Activated naive CD8-positive, alpha-beta T cell treated with anti-CD3 and anti-CD28 coated beads for 36 hours (primary cell): ENCODE measurements around the gene SMCHD1. TPM values are rescaled to one million over a fixed set of nuclear protein-coding genes. Genes with fewer than 3 reads are reported as not detected.
"Not testable (repeated sequence)": the region's sequence is repeated elsewhere in the genome, so short reads cannot be mapped to it uniquely, and the experiment has no call there.

Source experiments
- DNase-seq: peaks from one replicate; pipeline ENCODE4 v3.0.0; 2021
- H3K27ac Mint-ChIP-seq: one replicate; pipeline ENCODE4 v1.8.0; 2022; ENCODE audit warnings: mild to moderate bottlenecking, moderate library complexity, mixed read lengths
- H3K27me3 Mint-ChIP-seq: one replicate; pipeline ENCODE4 v1.8.0; 2022; ENCODE audit warnings: mild to moderate bottlenecking, mixed read lengths
- H3K36me3 Mint-ChIP-seq: one replicate; pipeline ENCODE4 v1.8.0; 2021; ENCODE audit warnings: mild to moderate bottlenecking, mixed read lengths
- H3K4me1 Mint-ChIP-seq: one replicate; pipeline ENCODE4 v1.8.0; 2021; ENCODE audit warnings: mixed read lengths
- H3K4me3 Mint-ChIP-seq: one replicate; pipeline ENCODE4 v1.8.0; 2022; ENCODE audit warnings: mild to moderate bottlenecking, moderate library complexity, mixed read lengths
- H3K9me3 Mint-ChIP-seq: one replicate; pipeline ENCODE4 v1.8.0; 2022; ENCODE audit warnings: mixed read lengths
- total RNA-seq, 2 experiments: library from RNA; stranded (reverse); gene quantifications; one replicate each; pipeline ENCODE4 v1.2.3, GENCODE V29; 2021

Gene SMCHD1
- total RNA-seq, 2 experiments from 2014 or later: 85.1 to 97.2 TPM

GRCh38 chr18:2651981-2652380 lies 3.5 kb upstream of the SMCHD1 start:
- no peaks in the 10 kb centered on the region for H3K9me3 Mint-ChIP-seq
- peaks cover 7% of the 10 kb centered on the region for H3K36me3 Mint-ChIP-seq
- H3K4me3 Mint-ChIP-seq: no peak overlapping the region
- H3K27me3 Mint-ChIP-seq: no peaks in the 10 kb centered on the region
- no peak overlapping the region for H3K27ac Mint-ChIP-seq
- H3K4me1 Mint-ChIP-seq: peaks cover 16% of the 10 kb centered on the region
- no peak for DNase-seq

GRCh38 chr18:2653467-2653866 lies 2.1 kb upstream of the SMCHD1 start:
- H3K27ac Mint-ChIP-seq: peak overlapping the region; percentile 11
- no peak for DNase-seq

GRCh38 chr18:2654169-2654927 lies 1.2 kb upstream of the SMCHD1 start:
- peak overlapping the region; percentile 94 for H3K4me3 Mint-ChIP-seq
- H3K4me1 Mint-ChIP-seq: peaks cover 28% of the 10 kb centered on the region
- no peak for DNase-seq
- peaks cover 22% of the 10 kb centered on the region for H3K36me3 Mint-ChIP-seq
- H3K9me3 Mint-ChIP-seq: no peaks in the 10 kb centered on the region
- peak overlapping the region; percentile 98 for H3K27ac Mint-ChIP-seq
- no peaks in the 10 kb centered on the region for H3K27me3 Mint-ChIP-seq

More at GRCh38 chr18:2653467-2653866, 2.1 kb upstream of the SMCHD1 start:
- Mint-ChIP-seq H3K4me3 (no peak overlapping the region), H3K27me3 (no peaks in the 10 kb centered on the region), H3K36me3 (peaks cover 20% of the 10 kb centered on the region), H3K9me3 (no peaks in the 10 kb centered on the region), H3K4me1 (peaks cover 23% of the 10 kb centered on the region)

- peaks cover 25% of the 10 kb centered on the region for H3K36me3 Mint-ChIP-seq
- H3K4me1 Mint-ChIP-seq: peaks cover 31% of the 10 kb centered on the region
- peak; percentile 75 for DNase-seq
- H3K4me3 Mint-ChIP-seq: peak overlapping the region; percentile 94
- no peaks in the 10 kb centered on the region for H3K27me3 Mint-ChIP-seq
- peak overlapping the region; percentile 98 for H3K27ac Mint-ChIP-seq
- no peaks in the 10 kb centered on the region for H3K9me3 Mint-ChIP-seq
Observed at GRCh38 chr18:2654928-2655177, 673 bp upstream of the SMCHD1 start.

DNA sequence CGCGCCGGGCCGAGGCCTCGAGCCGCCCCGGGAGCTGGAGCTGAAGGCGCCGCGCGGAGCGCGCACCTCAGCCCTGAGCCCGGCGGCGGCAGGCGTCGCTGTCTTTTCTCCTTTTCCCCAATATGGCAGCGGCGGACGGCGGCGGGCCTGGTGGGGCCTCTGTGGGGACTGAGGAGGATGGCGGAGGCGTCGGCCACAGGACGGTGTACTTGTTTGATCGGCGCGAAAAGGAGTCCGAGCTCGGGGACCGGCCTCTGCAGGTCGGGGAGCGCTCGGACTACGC lies 369 bp downstream of the SMCHD1 start:
- Mint-ChIP-seq H3K27me3 (no peaks in the 10 kb centered on the region), H3K4me3 (peak overlapping the region; percentile 94), H3K27ac (peak overlapping the region; percentile 96), H3K4me1 (peaks cover 35% of the 10 kb centered on the region), H3K36me3 (peaks cover 31% of the 10 kb centered on the region), H3K9me3 (peaks cover 2% of the 10 kb centered on the region)
- DNase-seq: no peak

GRCh38 chr18:2656237-2656980 lies 883 bp downstream of the SMCHD1 start:
- peaks cover 4% of the 10 kb centered on the region for H3K9me3 Mint-ChIP-seq
- H3K27me3 Mint-ChIP-seq: no peaks in the 10 kb centered on the region
- H3K4me3 Mint-ChIP-seq: peak overlapping the region; percentile 94
- peaks cover 35% of the 10 kb centered on the region for H3K36me3 Mint-ChIP-seq
- peaks cover 36% of the 10 kb centered on the region for H3K4me1 Mint-ChIP-seq
- peak; percentile 43 for DNase-seq
- H3K27ac Mint-ChIP-seq: peak overlapping the region; percentile 96

DNA sequence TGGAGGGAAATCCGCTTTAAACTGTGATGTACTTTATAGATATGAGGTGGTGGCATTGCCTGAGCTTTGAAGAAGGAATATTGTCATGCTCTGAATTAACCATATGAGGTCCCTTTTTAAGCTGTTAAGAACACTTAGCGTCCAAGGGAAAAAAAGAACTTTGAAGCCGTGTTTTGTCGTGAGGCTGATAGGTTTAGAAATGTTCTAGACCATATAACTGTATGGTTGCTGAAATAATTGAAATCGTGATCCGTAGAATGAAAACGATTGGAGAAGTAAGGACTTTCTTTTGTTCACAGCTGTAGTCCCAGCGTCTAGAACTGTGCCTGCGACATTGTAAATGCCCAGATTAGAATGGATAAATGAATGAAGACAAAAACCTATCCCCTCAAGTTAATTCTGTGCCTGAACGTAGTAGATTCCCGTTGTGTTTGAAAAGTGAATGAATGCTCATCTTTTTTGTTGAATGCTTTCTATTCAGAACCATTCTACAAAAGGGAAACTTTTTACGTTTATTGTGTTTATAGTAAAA lies 1.5 kb downstream of the SMCHD1 start:
- peaks cover 37% of the 10 kb centered on the region for H3K4me1 Mint-ChIP-seq

DNA sequence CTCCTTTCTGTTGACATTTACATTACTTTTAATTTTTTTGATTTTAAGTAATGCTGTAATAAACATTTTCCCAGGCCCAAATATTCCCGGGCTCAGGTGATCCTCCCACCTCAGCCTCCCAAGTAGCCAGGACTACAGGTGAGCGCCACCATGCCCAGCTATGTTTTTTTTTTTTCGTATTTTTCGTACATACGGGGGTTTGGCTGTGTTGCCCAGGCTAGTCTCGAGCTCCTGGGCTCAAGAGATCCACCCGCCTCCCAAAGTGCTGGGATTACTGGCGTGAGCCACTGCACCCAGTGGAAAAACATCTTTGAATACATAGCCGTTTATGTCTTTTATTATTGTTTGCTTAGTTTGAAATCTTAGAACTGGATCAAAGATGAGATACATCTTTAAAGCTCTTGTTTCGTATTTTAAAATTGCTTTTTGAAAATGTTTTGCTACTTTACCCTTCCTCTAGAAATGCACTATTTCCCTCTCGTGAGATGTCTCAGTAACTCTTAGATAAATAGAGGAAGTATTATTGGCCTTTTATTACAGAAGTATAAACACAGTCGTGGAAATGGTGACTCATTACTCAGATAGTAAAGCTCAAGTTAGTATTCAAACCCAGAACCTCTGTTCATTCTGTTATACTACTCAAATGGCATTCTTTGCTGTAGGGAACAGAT lies 2.4 kb downstream of the SMCHD1 start:
- peak overlapping the region; percentile 92 for H3K4me3 Mint-ChIP-seq
- H3K9me3 Mint-ChIP-seq: peaks cover 8% of the 10 kb centered on the region

More for the DNA sequence above, 1.5 kb downstream of the SMCHD1 start:
- H3K36me3 Mint-ChIP-seq: peaks cover 38% of the 10 kb centered on the region
- peak overlapping the region; percentile 94 for H3K4me3 Mint-ChIP-seq
- H3K27ac Mint-ChIP-seq: peak overlapping the region; percentile 96
- no peak for DNase-seq
- H3K9me3 Mint-ChIP-seq: peaks cover 5% of the 10 kb centered on the region
- H3K27me3 Mint-ChIP-seq: no peaks in the 10 kb centered on the region

DNA sequence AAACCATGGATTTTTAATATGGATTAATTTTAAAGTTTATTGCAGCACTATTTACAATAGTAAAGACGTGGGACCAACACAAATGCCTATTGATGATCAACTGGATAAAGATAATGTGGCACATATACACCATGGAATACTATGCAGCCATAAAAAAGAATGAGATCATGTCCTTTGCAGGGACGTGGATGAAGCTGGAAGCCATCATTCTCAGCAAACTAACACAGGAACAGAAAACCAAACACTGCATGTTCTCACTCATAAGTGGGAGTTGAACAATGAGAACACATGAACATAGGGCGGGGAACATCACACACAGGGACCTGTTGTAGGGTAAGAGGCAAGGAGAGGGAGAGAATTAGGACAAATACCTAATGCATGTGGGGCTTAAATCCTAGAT lies 5.3 kb downstream of the SMCHD1 start:
- H3K27me3 Mint-ChIP-seq, H3K9me3 Mint-ChIP-seq, DNase-seq, H3K4me3 Mint-ChIP-seq: not testable (repeated sequence)
- peaks cover 57% of the 10 kb centered on the region for H3K4me1 Mint-ChIP-seq
- peaks cover 66% of the 10 kb centered on the region for H3K36me3 Mint-ChIP-seq
- H3K27ac Mint-ChIP-seq: peak overlapping the region; percentile 64

More for the DNA sequence above, 2.4 kb downstream of the SMCHD1 start:
- H3K27me3 Mint-ChIP-seq: no peaks in the 10 kb centered on the region
- peaks cover 46% of the 10 kb centered on the region for H3K36me3 Mint-ChIP-seq
- peaks cover 42% of the 10 kb centered on the region for H3K4me1 Mint-ChIP-seq
- H3K27ac Mint-ChIP-seq: peak overlapping the region; percentile 97
- no peak for DNase-seq

- Mint-ChIP-seq H3K4me1 (peaks cover 63% of the 10 kb centered on the region), H3K36me3 (peaks cover 60% of the 10 kb centered on the region)
- not testable (repeated sequence) for H3K4me3 Mint-ChIP-seq, H3K27me3 Mint-ChIP-seq, H3K9me3 Mint-ChIP-seq, DNase-seq, H3K27ac Mint-ChIP-seq
Observed at GRCh38 chr18:2662288-2662687, 6.8 kb downstream of the SMCHD1 start.

GRCh38 chr18:2662990-2663389 lies 7.5 kb downstream of the SMCHD1 start:
- Mint-ChIP-seq H3K36me3 (peaks cover 56% of the 10 kb centered on the region), H3K27me3 (no peaks in the 10 kb centered on the region), H3K4me3 (no peak overlapping the region), H3K9me3 (peaks cover 8% of the 10 kb centered on the region), H3K27ac (peak overlapping the region; percentile 52), H3K4me1 (peaks cover 60% of the 10 kb centered on the region)
- no peak for DNase-seq

DNA sequence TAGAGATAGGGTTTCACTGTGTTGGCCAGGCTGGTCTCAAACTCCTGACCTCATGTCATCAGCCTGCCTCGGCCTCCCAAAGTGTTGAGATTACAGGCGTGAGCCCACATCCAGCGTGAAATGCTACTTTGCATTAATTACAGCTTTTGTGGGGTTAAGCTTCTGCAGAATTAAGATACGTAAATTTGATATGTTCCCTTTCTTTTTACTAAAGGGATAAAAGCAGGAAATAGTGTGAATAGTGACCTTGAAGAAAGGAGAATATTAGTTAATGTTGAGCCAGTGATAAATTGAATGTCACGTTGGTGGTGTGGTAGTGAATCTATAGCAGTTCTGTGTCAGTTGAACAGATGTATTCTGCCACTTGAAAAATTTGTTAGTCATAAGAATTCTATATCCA lies 16.9 kb downstream of the SMCHD1 start:
- Mint-ChIP-seq H3K27me3 (no peaks in the 10 kb centered on the region), H3K9me3 (no peaks in the 10 kb centered on the region), H3K4me3 (no peak overlapping the region), H3K36me3 (peaks cover 70% of the 10 kb centered on the region), H3K4me1 (peaks cover 33% of the 10 kb centered on the region), H3K27ac (no peak overlapping the region)
- no peak for DNase-seq

DNA sequence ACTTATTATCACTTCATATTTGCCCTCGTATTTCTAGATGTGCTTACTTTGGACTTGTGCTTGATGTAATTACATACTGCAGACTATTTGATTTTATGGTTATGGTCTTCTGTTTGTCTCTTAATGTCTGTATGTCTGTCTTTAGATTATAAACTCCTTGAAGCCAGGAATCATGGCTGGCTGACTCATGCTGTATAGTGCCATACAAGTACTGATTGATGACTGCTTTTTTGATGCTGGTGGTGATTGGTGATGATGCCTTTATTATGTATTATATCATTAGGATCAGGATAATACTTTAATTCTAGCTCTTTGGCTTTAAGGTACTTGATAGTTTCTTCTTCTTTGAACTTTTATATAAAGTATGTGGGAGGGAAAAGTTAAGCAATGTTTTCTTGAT lies 17.3 kb downstream of the SMCHD1 start:
- peak overlapping the region; percentile 4 for H3K27ac Mint-ChIP-seq
- no peaks in the 10 kb centered on the region for H3K27me3 Mint-ChIP-seq
- DNase-seq: no peak
- no peaks in the 10 kb centered on the region for H3K9me3 Mint-ChIP-seq
- no peak overlapping the region for H3K4me3 Mint-ChIP-seq
- peaks cover 33% of the 10 kb centered on the region for H3K4me1 Mint-ChIP-seq
- H3K36me3 Mint-ChIP-seq: peaks cover 74% of the 10 kb centered on the region

DNA sequence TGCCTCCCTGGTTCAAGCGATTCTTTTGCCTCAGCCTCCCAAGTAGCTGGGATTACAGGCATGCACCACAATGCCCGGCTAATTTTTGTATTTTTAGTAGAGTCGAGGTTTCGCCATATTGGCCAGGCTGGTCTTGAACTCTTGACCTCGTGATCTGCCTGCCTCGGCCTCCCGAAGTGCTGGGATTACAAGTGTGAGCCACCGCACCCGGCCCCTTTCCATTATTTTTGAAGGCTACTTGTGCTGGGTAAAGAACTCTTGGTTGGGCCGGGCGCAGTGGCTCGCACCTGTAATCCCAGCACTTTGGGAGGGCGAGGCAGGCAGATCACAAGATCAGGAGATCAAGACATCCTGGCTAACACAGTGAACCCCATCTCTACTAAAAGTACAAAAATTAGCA lies 23.4 kb downstream of the SMCHD1 start:
- peaks cover 47% of the 10 kb centered on the region for H3K4me1 Mint-ChIP-seq
- DNase-seq, H3K27me3 Mint-ChIP-seq, H3K4me3 Mint-ChIP-seq, H3K27ac Mint-ChIP-seq, H3K9me3 Mint-ChIP-seq: not testable (repeated sequence)
- H3K36me3 Mint-ChIP-seq: peaks cover 55% of the 10 kb centered on the region

- Mint-ChIP-seq H3K27ac (peak overlapping the region; percentile 39), H3K27me3 (no peaks in the 10 kb centered on the region), H3K4me1 (peaks cover 48% of the 10 kb centered on the region), H3K4me3 (no peak overlapping the region), H3K9me3 (no peaks in the 10 kb centered on the region), H3K36me3 (peaks cover 57% of the 10 kb centered on the region)
- no peak for DNase-seq
Observed at GRCh38 chr18:2680216-2680792, 24.8 kb downstream of the SMCHD1 start.
